Nasal cavity respiratory epithelium epithelial cell of viscerocranial mucosa (primary cell): ENCODE results near the gene NDNF. TPM values are rescaled to one million over a fixed set of nuclear protein-coding genes. Genes with fewer than 3 reads are reported as not detected.

Experiments
- total RNA-seq: library from RNA; depleted of rRNA; stranded (reverse); fragments of >200 nt; gene quantifications from 2 replicates; pipeline ENCODE4 v1.2.3, GENCODE V29; 2014

The NDNF gene, protein sequence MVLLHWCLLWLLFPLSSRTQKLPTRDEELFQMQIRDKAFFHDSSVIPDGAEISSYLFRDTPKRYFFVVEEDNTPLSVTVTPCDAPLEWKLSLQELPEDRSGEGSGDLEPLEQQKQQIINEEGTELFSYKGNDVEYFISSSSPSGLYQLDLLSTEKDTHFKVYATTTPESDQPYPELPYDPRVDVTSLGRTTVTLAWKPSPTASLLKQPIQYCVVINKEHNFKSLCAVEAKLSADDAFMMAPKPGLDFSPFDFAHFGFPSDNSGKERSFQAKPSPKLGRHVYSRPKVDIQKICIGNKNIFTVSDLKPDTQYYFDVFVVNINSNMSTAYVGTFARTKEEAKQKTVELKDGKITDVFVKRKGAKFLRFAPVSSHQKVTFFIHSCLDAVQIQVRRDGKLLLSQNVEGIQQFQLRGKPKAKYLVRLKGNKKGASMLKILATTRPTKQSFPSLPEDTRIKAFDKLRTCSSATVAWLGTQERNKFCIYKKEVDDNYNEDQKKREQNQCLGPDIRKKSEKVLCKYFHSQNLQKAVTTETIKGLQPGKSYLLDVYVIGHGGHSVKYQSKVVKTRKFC
- under 0.01 TPM in 1 of 2 replicates, not detected in the other for total RNA-seq

DNA sequence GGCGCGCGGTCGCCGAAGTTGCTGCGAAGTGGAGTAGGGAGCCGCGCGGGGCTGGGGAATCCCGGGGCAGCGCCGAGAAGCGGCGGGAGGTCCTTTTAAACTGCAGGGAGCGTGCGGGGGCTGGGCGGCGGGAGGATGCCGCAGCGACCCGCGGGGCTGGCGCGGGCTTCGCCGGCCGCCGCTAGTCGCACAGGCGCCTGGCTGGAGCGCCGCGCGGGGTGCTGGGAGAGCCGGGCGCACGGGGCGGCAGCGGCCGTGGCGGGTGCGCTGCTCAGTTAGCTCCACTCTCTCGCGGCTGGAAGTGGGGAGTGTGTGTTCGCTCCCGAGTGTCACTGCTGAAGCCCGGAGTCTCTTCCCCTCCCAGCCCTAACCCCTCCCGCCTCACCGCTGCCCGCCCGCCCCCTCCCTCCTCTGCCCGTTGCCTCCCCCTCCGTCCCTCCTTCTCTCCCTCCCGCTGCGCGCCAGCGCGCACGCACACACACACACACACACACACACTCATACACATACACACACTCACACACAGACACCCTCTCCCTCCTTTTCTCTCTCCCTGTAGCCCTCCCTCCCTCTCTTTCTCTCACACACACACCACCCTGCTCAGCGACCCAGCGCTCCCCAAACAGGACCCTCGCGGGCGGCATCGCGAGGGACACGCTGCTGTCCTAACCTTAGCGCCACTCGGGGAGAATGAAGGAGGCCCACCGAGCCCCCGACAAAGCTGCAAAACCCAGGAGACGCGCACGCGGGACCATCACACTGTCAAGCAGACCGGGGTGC is at the start of gene NDNF:
NDNF (minus strand) TSS at position 312 of the 780 bp plus-strand sequence. CDS start 26,698 bp downstream, outside the sequence.

Other genes starting within 250 kb of the NDNF start
- gene PRDM5, start 149.8 kb downstream of the NDNF start, total RNA-seq, result 4.8 and 15.0 TPM in 2 replicates
- gene TNIP3, start 91.8 kb upstream of the NDNF start, total RNA-seq, result 0.14 TPM in 1 of 2 replicates, not detected in the other